MG63 (cell line): ENCODE data around the gene MUC5AC. TPM values are rescaled to one million over a fixed set of nuclear protein-coding genes. Genes with fewer than 3 reads are reported as not detected.

Source experiments
- DNase-seq: peaks from one replicate; pipeline ENCODE4 v3.0.0-alpha.2; 2020
- H3K27me3 ChIP-seq: fragments of 250-450 bp; sonication (Bioruptor Pico); 2 replicates; pipeline ENCODE4 v1.5.1; 2020; ENCODE audit warnings: mild to moderate bottlenecking, moderate library complexity
- H3K36me3 ChIP-seq: fragments of 250-450 bp; sonication (Bioruptor Pico); 2 replicates; pipeline ENCODE4 v1.5.1; 2020; ENCODE audit warnings: mild to moderate bottlenecking, moderate library complexity
- H3K4me3 ChIP-seq: fragments of 250-450 bp; sonication (Bioruptor Pico); 2 replicates; pipeline ENCODE4 v1.5.1; 2020; ENCODE audit warnings: mild to moderate bottlenecking, moderate library complexity
- H3K9me3 ChIP-seq: fragments of 250-450 bp; sonication (Bioruptor Pico); 2 replicates; pipeline ENCODE4 v1.5.1; 2020; ENCODE audit warnings: mild to moderate bottlenecking, moderate library complexity
- total RNA-seq: library from RNA; depleted of rRNA; stranded (reverse); fragments of >200 nt; shearing (Covaris generic); gene quantifications from 2 replicates; pipeline ENCODE4 v1.2.3, GENCODE V29; 2014; ENCODE audit warnings: low replicate concordance

The MUC5AC gene
- total RNA-seq, 1 experiment from 2014 or later = not detected

GRCh38 chr11:1218788-1219445 is 61.2 kb downstream of the MUC5AC start:
- Histone ChIP-seq H3K36me3 (no peaks in the 10 kb centered on the region), H3K4me3 (no peak overlapping the region), H3K9me3 (no peaks in the 10 kb centered on the region; the same call in 1 of the 2 replicates), H3K27me3 (peaks cover 33% of the 10 kb centered on the region)
- no peak for DNase-seq

GRCh38 chr11:1219446-1219833 is 61.7 kb downstream of the MUC5AC start:
- Histone ChIP-seq H3K4me3 (no peak overlapping the region), H3K36me3 (no peaks in the 10 kb centered on the region), H3K9me3 (no peaks in the 10 kb centered on the region; the same call in 1 of the 2 replicates), H3K27me3 (peaks cover 27% of the 10 kb centered on the region)
- no peak for DNase-seq

- H3K4me3 ChIP-seq = no peak overlapping the region
- peaks cover 23% of the 10 kb centered on the region for H3K27me3 ChIP-seq
- no peaks in the 10 kb centered on the region; the same call in 1 of the 2 replicates for H3K9me3 ChIP-seq
- DNase-seq = no peak
- H3K36me3 ChIP-seq = no peaks in the 10 kb centered on the region
Measured at GRCh38 chr11:1219834-1220815, 62.4 kb downstream of the MUC5AC start.

GRCh38 chr11:1220941-1221721 is 63.4 kb downstream of the MUC5AC start:
- no peak for DNase-seq
- H3K27me3 ChIP-seq = peaks cover 14% of the 10 kb centered on the region

GRCh38 chr11:1221848-1222311 is 64.1 kb downstream of the MUC5AC start:
- Histone ChIP-seq H3K27me3 (peaks cover 8% of the 10 kb centered on the region), H3K9me3 (no peaks in the 10 kb centered on the region), H3K36me3 (no peaks in the 10 kb centered on the region), H3K4me3 (no peak overlapping the region)
- no peak for DNase-seq

More at GRCh38 chr11:1220941-1221721, 63.4 kb downstream of the MUC5AC start:
- H3K9me3 ChIP-seq = no peaks in the 10 kb centered on the region
- no peaks in the 10 kb centered on the region for H3K36me3 ChIP-seq
- H3K4me3 ChIP-seq = no peak overlapping the region

GRCh38 chr11:1222491-1223345 is 65.0 kb downstream of the MUC5AC start, which contains the start of gene MUC5B:
MUC5B (plus strand) TSS chr11:1223066; CDS start chr11:1223124, 58 bp downstream.
- Histone ChIP-seq H3K36me3 (no peaks in the 10 kb centered on the region), H3K27me3 (peaks cover 4% of the 10 kb centered on the region), H3K9me3 (no peaks in the 10 kb centered on the region), H3K4me3 (no peak within 1 kb of the TSS)
- DNase-seq = peak; percentile 25

- no peaks in the 10 kb centered on the region for H3K36me3 ChIP-seq
- peaks cover 4% of the 10 kb centered on the region for H3K27me3 ChIP-seq
- H3K4me3 ChIP-seq = no peak overlapping the region
- H3K9me3 ChIP-seq = no peaks in the 10 kb centered on the region
- DNase-seq = no peak
Measured at GRCh38 chr11:1223346-1224110, 65.8 kb downstream of the MUC5AC start.

- Histone ChIP-seq H3K27me3 (peaks cover 4% of the 10 kb centered on the region), H3K36me3 (no peaks in the 10 kb centered on the region), H3K4me3 (no peak overlapping the region), H3K9me3 (no peaks in the 10 kb centered on the region)
- no peak for DNase-seq
Measured at GRCh38 chr11:1224111-1224490, 66.3 kb downstream of the MUC5AC start.

- Histone ChIP-seq H3K9me3 (no peaks in the 10 kb centered on the region), H3K4me3 (no peak overlapping the region), H3K27me3 (peaks cover 8% of the 10 kb centered on the region), H3K36me3 (no peaks in the 10 kb centered on the region)
- peak; percentile 1 for DNase-seq
Measured at GRCh38 chr11:1224491-1225385, 67.0 kb downstream of the MUC5AC start.

GRCh38 chr11:1225386-1226225 is 67.9 kb downstream of the MUC5AC start:
- DNase-seq = peak; percentile 0
- Histone ChIP-seq H3K36me3 (no peaks in the 10 kb centered on the region), H3K27me3 (peaks cover 14% of the 10 kb centered on the region), H3K9me3 (no peaks in the 10 kb centered on the region), H3K4me3 (no peak overlapping the region)

GRCh38 chr11:1226226-1226985 is 68.7 kb downstream of the MUC5AC start:
- no peaks in the 10 kb centered on the region for H3K9me3 ChIP-seq
- H3K27me3 ChIP-seq = peaks cover 18% of the 10 kb centered on the region
- H3K4me3 ChIP-seq = no peak overlapping the region
- H3K36me3 ChIP-seq = no peaks in the 10 kb centered on the region
- peak; percentile 0 for DNase-seq

- no peaks in the 10 kb centered on the region for H3K36me3 ChIP-seq
- H3K9me3 ChIP-seq = no peaks in the 10 kb centered on the region
- no peak overlapping the region for H3K4me3 ChIP-seq
- H3K27me3 ChIP-seq = peaks cover 23% of the 10 kb centered on the region
- peak; percentile 12 for DNase-seq
Measured at GRCh38 chr11:1226986-1227550, 69.3 kb downstream of the MUC5AC start.
